ENCODE data around the gene SLC38A11. TPM values are rescaled to one million over a fixed set of nuclear protein-coding genes. Genes with fewer than 3 reads are reported as not detected.

Gene SLC38A11
- total and polyA plus RNA-seq, 2 experiments from 2014 or later, result not detected

DNA sequence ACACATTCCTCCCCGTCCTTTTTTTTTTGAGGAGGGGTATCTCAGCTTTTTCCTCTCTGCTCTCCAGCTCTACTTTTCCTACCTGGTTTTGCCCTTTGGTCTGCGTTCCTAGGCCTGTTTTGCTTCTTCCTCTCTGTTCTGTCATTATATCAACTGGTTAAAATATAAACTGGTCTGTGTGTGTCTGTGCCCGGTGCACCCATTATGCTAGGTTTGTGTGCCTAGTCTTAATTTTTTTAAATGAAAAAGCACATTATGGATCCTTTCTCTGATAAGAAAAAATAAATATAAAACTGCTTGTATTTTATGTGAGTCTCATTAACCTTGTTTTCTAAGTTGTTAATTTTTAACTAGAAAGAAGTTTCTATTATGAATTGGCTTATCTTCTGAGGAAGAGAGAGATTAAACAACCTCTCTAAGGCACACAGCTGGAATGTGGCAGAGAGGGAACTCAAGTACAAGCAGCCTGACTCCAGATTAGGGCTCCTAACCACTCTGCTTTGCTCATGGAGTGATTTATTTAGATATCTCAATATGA, 17.4 kb downstream of the SLC38A11 start:
- TF ChIP-seq ZNF114 (CRISPR knock-in tag; IDR thresholded peaks at IDR 0.05) (no peak), POLR2AphosphoS5 (IDR thresholded peaks at IDR 0.05; ENCODE audit: low read depth) (no peak), STAT1 (IDR thresholded peaks at IDR 0.05; ENCODE audit: unreplicated experiment) (no peak), NANOG (IDR thresholded peaks at IDR 0.05; ENCODE audit: borderline replicate concordance) (no peak), JUNB (IDR thresholded peaks at IDR 0.05; ENCODE audit: unreplicated experiment) (no peak), ETS1 (IDR thresholded peaks at IDR 0.05) (no peak), ZNF331 (CRISPR knock-in tag; IDR thresholded peaks at IDR 0.05; ENCODE audit: low read depth) (no peak), CREB1 (CRISPR knock-in tag; IDR thresholded peaks at IDR 0.05; ENCODE audit: low read depth) (no peak), ZNF462 (CRISPR knock-in tag; IDR thresholded peaks at IDR 0.05) (no peak)
- TF ChIP-seq, protein P1, sequence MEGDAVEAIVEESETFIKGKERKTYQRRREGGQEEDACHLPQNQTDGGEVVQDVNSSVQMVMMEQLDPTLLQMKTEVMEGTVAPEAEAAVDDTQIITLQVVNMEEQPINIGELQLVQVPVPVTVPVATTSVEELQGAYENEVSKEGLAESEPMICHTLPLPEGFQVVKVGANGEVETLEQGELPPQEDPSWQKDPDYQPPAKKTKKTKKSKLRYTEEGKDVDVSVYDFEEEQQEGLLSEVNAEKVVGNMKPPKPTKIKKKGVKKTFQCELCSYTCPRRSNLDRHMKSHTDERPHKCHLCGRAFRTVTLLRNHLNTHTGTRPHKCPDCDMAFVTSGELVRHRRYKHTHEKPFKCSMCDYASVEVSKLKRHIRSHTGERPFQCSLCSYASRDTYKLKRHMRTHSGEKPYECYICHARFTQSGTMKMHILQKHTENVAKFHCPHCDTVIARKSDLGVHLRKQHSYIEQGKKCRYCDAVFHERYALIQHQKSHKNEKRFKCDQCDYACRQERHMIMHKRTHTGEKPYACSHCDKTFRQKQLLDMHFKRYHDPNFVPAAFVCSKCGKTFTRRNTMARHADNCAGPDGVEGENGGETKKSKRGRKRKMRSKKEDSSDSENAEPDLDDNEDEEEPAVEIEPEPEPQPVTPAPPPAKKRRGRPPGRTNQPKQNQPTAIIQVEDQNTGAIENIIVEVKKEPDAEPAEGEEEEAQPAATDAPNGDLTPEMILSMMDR (conservative IDR thresholded peaks at IDR 0.05; ENCODE audit: low read depth in 2 of 2), result no peak
- TF ChIP-seq, protein P2, sequence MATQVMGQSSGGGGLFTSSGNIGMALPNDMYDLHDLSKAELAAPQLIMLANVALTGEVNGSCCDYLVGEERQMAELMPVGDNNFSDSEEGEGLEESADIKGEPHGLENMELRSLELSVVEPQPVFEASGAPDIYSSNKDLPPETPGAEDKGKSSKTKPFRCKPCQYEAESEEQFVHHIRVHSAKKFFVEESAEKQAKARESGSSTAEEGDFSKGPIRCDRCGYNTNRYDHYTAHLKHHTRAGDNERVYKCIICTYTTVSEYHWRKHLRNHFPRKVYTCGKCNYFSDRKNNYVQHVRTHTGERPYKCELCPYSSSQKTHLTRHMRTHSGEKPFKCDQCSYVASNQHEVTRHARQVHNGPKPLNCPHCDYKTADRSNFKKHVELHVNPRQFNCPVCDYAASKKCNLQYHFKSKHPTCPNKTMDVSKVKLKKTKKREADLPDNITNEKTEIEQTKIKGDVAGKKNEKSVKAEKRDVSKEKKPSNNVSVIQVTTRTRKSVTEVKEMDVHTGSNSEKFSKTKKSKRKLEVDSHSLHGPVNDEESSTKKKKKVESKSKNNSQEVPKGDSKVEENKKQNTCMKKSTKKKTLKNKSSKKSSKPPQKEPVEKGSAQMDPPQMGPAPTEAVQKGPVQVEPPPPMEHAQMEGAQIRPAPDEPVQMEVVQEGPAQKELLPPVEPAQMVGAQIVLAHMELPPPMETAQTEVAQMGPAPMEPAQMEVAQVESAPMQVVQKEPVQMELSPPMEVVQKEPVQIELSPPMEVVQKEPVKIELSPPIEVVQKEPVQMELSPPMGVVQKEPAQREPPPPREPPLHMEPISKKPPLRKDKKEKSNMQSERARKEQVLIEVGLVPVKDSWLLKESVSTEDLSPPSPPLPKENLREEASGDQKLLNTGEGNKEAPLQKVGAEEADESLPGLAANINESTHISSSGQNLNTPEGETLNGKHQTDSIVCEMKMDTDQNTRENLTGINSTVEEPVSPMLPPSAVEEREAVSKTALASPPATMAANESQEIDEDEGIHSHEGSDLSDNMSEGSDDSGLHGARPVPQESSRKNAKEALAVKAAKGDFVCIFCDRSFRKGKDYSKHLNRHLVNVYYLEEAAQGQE (IDR thresholded peaks at IDR 0.05; ENCODE audit: unreplicated experiment), result no peak
- no peak overlapping the region for H3K27ac Mint-ChIP-seq
- no peak overlapping the region for H3K4me3 Mint-ChIP-seq
- Histone ChIP-seq H3K27ac (ENCODE audit: low read depth) (no peak overlapping the region), H3K27me3 (ENCODE audit: insufficient read depth) (no peaks in the 10 kb centered on the region), H3K79me2 (replicated peaks; ENCODE audit: insufficient read depth) (no peaks in the 10 kb centered on the region), H2AFZ (peak overlapping the region; percentile 15; the same call in 1 of the 2 replicates), H3K4me3 (no peak overlapping the region), H3F3A (replicated peaks; ENCODE audit: low read depth) (no peaks in the 10 kb centered on the region), H3K36me3 (ENCODE audit: insufficient read depth) (no peaks in the 10 kb centered on the region), H4K20me1 (replicated peaks; ENCODE audit: insufficient read depth) (no peaks in the 10 kb centered on the region), H3K9me2 (ENCODE audit: insufficient read depth) (no peaks in the 10 kb centered on the region), H3K4me1 (ENCODE audit: insufficient read depth) (no peaks in the 10 kb centered on the region), H3K4me2 (no peak overlapping the region)
- ATAC-seq (no peak), DNase-seq (ENCODE audit: low spot score) (no peak)
- no peaks in the 10 kb centered on the region for H3K27me3 Mint-ChIP-seq (ENCODE audit: insufficient read depth, low read depth, poor library complexity)
- H3K36me3 Mint-ChIP-seq (ENCODE audit: low read depth), result no peaks in the 10 kb centered on the region
- no peaks in the 10 kb centered on the region for H3K9me3 Mint-ChIP-seq
- peaks cover 3% of the 10 kb centered on the region; the same call in 2 of the 3 replicates for H3K4me1 Mint-ChIP-seq

All from GM23338 (cell line).